Head of caudate nucleus (tissue), 42 donors: ENCODE results near the gene CDC42EP4.
"Not testable (repeated sequence)": the region's sequence is repeated elsewhere in the genome, so short reads cannot be mapped to it uniquely, and the experiment has no call there.

Experiments used
- DNase-seq, 42 donors: peaks; one replicate each; pipeline versions ENCODE4 v3.0.0 to v3.0.0-alpha.2; 2020 to 2021; ENCODE audit warnings: mixed read lengths in 7 of 42
- intact Hi-C: fragments of 100-400 bp; cut with DNase I; formaldehyde crosslinking; loops from one replicate; pipeline ENCODE4 v1.15.0; 2022

Gene CDC42EP4

GRCh38 chr17:73346501-73347162 is 34.8 kb upstream of the CDC42EP4 start:
- DNase-seq: no peak
- intact Hi-C loops: no loop called here

GRCh38 chr17:73343739-73344454 is 32.1 kb upstream of the CDC42EP4 start:
- intact Hi-C loops: loop anchor here (2.0 kb wide), 1 partner anchor 33 kb away; no protein-coding TSS in a partner anchor
- DNase-seq: peak in 2 of 42 donors; percentile 41 to 53

DNA sequence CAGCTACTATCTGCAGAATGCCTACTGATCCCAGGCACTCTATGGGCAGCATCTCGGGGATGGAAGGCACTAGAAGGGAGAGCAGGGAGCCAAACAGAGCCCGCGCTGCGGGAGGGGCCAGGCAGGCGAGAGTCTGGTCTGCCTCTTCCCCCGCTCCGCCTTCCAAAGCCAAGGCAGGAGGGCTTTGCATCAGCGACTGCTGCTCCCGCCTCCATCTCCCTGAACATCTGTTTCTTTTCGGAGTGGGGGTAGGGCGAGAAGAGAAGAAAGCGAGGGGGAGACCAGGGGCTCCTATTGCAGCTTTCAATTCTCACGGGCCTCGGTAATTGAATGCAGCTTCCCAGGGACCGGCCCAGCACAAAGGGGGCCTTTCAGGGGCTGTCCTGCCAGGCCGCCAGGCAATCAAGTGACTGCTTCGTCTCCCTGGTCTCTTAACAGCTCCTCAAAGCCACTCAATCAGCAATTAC is 31.4 kb upstream of the CDC42EP4 start:
- peak; percentile 57 to 91 (median 80) for DNase-seq
- intact Hi-C loops: loop anchor here (2.0 kb wide), 1 partner anchor 32 kb away; no protein-coding TSS in a partner anchor

GRCh38 chr17:73342541-73343167 is 30.9 kb upstream of the CDC42EP4 start:
- DNase-seq: no peak
- intact Hi-C loops: loop anchor here (2.0 kb wide), 1 partner anchor 32 kb away; no protein-coding TSS in a partner anchor

DNA sequence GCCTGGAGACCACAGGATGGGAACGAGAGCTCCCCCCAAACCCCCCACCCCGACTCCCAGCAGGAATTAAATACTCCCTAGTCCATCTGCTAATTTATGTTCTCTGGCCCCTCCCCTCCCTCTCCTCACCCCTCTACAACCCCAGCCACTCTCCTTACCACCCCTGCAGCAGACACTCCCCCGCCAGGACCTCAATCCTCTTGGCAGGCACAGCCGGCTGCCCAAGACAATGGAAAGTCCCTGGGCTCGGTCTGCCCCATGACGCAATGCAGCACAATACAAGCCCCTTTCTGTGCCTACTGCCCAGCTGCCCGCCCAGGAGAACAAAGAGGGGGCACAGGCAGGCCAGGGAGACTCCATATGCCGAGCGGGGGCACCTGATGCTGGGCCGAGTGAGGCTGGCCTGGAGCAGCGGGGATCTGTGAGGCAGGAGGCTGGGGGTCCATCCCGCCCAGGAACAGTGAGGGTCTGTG is 30.3 kb upstream of the CDC42EP4 start:
- intact Hi-C loops: loop anchor here (2.0 kb wide), 1 partner anchor 31 kb away; no protein-coding TSS in a partner anchor
- peak; percentile 82 to 97 (median 94) for DNase-seq

DNA sequence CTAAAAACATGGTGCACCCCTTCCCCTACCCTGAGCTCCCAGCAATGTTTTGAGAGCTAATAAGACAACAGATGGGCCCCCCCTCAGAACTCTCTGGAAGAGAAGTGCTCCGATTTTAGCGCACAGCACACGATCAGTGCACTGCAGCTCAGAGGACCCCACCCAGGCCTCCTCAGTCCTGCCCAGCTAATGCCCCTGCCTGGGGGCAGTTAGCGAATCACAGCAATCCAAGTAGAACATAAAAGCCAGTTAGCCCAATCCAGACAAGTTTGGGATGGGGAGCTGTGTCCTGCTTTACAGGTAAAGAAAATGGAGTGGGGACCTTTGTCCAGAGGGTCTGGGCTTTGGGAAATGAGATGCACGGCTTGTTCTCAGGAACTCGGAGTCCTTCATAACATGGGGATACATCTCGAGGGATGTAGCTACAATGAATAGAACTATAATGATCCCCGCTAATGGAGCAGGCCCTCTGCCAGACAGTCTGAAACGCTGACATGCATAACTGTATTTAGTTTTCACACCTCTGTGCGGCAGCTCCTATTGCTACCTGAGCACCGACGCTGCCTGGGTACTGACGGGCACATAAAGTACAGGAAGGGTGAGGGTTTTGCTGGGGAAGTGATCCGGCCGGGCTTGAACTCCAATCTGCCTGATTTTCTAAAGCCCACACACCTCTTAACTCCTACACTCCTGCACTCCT is 29.7 kb upstream of the CDC42EP4 start:
- DNase-seq: peak in 6 of 42 donors; percentile 14 to 49 (median 31)
- intact Hi-C loops: loop anchor here (2.0 kb wide), 1 partner anchor 31 kb away; no protein-coding TSS in a partner anchor

GRCh38 chr17:73340093-73340596 is 28.3 kb upstream of the CDC42EP4 start:
- intact Hi-C loops: no loop called here
- DNase-seq: no peak

- no peak for DNase-seq
- intact Hi-C loops: no loop called here
These were observed 26.9 kb upstream of the CDC42EP4 start for GRCh38 chr17:73338566-73339197.

DNA sequence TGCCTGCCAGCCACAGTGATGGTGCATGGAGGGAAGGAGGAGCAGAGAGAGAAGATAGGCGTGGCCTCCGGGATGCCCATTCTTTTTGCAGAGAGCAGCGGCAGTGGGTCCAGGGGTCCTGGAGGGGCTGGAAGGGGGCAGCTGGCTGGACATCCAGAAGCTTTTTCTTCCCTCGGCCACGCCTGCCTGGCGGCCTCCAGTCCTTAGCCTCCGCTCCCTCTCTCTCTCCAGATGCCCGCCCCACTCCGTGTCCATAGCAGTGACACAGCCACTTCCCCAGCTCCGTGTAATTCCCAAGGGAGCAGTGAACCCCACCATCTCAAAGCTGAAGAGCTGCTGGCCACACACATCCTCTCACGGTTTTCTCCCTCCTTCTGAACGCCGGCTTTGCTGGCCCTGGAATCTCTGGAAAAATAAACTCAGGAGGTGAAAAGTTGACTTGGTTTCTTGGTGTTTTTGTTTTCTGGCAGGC is 26.3 kb upstream of the CDC42EP4 start:
- intact Hi-C loops: no loop called here
- peak in 3 of 42 donors; percentile 28 to 39 (median 38) for DNase-seq

GRCh38 chr17:73337330-73337710 is 25.5 kb upstream of the CDC42EP4 start:
- intact Hi-C loops: no loop called here

GRCh38 chr17:73336408-73337329 is 24.9 kb upstream of the CDC42EP4 start:
- no peak for DNase-seq
- intact Hi-C loops: no loop called here

More at GRCh38 chr17:73337330-73337710, 25.5 kb upstream of the CDC42EP4 start:
- DNase-seq: no peak

DNA sequence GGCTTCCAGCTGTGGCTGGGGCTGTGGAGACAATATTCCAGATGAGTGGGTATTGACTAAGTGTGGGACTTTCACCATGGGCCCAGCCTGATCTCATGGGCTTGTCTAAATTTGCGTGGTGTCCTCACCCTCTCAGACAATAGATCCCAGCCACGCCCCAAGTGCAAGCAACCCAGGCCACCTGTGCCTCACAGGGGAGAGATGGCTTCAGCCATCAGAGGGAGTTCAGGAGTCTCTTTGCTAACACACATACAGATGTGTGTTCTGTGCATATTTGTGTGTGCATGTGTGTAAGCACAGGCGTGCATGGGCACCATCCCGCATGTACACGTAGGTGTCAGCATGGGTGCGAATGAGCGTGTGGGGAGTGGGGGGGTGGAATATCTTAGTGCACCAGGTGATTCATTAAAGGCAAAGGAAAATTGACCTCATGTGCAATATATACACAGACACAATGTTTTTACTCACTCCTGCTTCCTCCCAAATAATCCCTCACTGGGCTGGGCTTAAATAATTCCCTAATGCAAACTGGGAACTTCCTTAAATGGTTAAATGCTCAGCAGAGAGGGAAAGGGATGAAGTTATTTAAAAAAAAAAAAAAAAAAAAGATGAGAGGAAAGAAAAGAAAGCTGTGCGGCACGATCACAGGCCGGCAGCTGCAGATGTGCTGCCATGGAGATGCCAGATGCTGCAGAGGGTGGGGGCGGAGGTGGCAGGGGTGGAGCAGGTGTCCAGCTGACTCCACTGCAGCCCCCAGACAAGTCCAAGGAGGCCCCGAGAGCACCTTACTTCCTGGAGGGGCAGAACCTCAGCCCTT is 24.0 kb upstream of the CDC42EP4 start:
- intact Hi-C loops: no loop called here
- DNase-seq: no peak

DNA sequence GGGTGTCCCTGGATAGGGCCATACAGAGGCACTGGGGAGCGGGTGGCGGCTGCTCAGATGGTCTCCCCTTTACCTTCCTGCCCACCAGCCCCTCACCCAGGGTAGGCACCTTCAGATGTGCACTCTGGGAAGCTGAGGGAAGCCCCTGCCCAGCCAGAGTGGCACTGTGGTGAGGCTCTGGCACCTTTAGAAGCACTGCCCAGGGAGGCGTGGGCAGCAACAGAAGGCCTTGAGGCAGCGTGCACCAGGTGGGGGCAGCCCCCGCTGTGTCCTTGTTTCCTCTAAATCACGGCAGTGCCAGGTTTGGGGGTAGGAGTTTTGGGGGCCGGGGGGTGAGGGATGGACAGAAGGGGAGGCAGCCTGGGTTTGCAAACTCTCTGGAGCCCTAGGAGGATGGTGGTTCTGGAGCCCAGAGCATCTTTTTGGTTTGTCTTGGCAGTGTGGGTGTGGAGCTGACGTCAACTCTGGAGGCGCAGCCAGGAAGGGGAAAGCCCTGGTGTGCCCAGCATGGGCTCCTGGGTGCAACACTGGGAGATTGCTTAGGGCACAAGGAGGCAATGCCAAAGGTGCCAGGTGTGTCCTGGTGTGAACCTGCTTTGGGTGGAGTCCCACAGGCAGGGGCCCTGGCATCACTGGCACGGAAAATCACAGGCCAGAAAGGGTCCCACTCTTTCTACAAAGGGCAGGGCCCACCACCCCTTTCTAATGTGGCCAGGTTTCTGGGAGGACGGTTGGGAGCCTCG is 23.1 kb upstream of the CDC42EP4 start:
- DNase-seq: no peak
- intact Hi-C loops: no loop called here

GRCh38 chr17:73333445-73333844 is 21.6 kb upstream of the CDC42EP4 start:
- DNase-seq, intact Hi-C loops: not testable (repeated sequence)

DNA sequence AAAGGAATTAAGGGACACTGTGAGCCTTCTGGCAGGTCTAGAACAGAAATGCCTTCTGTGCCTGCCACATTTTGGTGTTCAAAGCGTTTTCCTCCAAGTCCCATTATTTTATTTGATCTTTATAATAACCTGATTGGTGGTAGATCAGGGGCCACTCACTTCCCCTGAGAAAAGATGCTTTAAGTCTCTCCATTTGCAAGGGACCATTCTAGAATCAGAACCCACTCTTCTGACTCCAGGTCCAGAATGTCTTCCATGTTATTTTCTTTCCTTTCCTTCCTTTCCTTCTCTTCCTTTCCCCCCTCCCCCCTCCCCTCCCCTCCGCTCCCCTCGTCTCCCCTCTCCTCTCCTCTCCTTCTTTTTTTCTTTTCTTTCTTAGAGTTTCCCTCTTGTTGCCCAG is 19.3 kb upstream of the CDC42EP4 start:
- intact Hi-C loops: no loop called here
- DNase-seq: no peak

- intact Hi-C loops: no loop called here
- no peak for DNase-seq
These were observed 15.9 kb upstream of the CDC42EP4 start for GRCh38 chr17:73327676-73328075.
